G401.6 (cell line): ENCODE measurements around the gene DERL3.

Experiments used
- FAIRE-seq: peaks from 2 replicates; lab custom pipeline; 2012; peaks lifted over from hg19 to GRCh38; lab: Jason Lieb, UNC

DERL3 gene

DNA sequence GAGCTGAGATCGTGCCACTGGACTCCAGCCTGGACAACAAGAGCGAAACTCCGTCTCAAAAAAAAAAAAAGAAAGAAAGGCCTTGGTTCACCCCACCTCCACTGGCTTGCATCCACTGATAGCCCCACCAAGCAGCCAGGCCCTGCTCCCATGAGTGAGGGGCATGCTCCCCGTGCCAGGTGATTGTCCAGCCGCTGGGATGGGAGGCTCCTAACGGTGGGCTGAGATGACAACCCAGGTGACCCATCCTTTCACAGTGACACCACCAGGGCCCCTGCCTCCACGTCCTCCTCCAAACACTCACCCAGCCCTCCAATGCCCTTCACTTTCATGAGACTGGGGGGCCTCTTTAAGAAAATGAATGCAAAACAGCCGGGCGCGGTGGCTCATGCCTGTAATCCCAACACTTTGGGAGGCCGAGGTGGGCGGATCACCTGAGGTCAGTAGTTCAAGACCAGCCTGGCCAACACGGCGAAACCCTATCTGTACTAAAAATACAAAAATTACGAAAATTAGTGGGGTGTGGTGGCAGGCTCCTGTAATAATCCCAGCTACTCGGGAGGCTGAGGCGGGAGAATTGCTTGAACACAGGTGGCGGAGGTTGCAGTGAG, 8.6 kb upstream of the DERL3 start:
- FAIRE-seq = no peak

DNA sequence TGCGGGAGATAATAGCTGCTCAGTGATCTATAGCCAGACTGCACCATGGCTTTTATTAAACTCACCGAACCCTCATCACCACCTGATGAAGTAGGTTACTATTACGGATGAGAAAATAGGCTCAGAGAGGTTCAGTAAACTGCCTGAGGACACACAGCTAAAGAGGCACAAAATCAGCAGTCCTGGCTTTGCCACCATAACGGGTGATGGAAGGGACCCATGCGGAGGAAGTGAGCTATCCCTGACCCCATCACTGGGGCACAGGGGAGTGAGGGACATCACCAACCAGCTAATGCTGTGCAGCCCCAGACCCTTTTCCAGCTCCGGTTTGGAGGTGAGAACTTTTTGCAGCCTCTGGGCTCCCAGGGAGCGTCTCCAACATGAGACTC, 7.3 kb upstream of the DERL3 start:
- no peak for FAIRE-seq

DNA sequence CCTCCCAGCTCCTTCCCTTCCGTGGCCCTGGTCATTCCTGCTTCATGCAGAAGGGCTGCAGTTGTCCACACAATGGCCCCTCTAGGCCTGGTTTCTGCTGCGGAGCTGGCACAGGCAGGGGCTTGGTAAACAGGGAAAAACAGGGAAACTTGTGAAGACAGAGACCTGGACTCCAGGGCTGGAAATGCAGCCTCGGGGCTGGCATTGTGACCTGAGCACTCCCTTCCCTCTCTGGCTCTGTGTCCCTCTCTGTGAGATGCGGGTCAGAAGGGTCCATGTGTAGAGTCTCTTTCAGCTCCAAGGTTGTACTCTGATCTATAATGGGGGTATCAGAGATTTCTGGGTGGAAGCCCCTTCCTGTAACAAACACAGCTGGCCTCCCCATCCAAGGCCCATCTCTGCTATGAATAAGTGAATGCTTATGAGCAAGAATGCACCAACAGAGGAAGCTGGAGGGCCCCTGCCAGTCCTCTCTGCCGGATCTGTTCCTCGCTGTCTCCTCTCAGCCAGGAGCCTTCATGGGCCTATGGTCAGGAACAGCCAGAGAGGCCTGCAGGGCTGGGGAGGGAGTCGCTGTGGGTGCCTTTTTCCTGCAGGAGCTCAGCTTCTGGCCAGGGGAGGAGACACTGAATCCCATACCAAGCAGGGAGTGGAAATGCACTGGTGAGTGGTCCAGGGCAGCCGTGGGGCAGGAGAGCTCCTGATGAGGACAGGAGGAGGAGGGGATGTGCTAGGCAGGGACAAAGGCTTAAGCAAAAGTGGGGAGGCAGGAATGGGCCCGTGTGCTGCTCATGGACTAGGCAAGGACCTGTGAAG, 6.7 kb upstream of the DERL3 start:
- no peak for FAIRE-seq

DNA sequence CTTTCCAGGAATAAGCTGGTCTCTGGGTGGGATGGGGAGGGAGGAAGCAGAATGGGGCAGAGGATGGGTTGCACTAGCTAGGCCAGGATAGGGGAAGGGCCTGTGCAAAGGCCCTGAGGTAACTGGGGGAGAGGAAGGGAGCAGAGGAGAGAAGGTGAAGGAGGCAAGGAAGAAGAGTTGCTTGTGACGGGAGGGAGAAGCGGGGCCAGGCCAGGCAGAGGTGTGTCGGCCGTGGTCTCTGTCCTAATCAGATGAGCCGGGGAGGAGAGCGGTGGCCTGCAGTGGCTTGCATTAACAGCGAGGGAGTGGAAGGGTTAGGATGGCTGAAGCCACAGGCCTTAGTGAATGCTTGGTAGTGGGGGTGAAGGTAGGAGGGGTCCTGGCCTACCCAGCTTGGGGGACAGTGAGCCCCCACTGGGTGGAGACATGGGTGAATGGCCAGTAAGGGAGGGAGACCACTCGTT, 6.0 kb upstream of the DERL3 start:
- FAIRE-seq = no peak

DNA sequence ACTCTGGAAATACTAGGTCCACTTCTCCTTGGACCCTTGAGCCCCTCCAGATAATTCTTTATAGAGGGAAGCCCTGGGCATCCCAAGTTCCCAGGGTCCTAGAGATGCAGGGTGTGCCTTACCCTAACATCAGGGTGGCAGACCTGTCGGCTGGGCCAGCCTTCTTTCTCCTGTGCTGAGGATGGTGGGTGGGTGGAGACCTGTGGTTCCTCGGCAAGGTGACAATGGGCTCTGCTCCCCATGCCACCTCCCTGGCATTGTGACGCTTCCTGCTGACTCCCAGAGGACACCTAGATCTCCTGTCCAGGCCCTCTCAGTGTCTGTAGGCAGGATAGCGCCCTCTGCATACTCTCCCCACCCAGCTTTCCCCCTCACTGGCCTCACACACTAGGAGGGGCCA, 3.8 kb upstream of the DERL3 start:
- no peak for FAIRE-seq

DNA sequence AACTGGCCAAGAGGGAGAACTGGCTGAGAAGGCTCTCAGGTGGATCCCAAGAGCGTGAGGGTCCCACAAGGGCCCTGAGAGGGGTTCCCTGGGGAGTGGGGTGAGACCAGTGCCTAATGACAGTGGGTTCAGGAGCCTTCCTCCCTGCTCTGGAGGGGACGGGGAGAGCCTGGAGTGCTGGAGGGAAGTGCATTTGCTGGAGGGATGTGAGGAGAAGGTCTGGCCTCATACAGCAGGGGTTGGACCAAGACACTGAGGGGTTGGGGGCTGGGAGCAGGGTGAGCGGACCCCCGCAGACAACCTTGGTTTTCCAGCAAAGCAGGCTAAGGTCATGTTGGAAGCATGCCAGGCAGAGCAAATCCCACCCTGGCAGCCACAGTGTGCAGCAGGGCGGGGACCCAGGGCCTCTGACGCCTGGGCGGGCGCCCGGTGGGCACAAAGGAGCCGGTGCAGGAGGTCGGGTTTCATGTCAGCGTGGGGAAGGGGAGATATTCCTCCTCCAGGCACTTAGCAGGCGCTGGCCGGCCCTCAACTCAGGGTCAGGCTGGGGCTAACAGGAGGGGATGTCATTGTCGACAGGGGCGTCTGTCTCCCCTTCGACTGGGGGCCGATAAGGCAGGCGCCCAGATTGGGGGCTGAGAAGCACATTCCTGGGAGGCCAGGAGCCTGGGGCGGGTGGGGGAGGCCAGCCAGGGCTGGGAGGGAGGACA, 3.1 kb upstream of the DERL3 start:
- no peak for FAIRE-seq

DNA sequence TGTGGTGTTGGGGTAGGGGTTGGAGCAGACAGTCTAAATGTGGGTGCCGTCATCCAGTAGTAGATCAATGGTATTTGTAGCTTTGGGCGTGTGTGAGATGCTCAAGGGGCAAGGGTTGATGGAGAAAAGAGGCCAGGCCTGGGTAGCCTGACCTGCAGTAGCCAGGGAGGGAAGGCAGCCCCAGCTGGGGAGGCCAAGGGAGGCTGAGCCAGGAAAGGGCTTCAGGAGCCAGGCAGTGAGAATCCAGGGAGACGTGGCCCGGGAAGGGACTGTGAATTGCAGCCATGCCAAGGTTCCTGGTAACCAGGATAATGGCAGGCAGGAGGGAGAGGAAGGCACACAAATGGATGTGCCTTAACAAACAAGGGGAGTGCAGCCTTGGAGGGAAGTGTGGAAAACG, 2.5 kb upstream of the DERL3 start:
- no peak for FAIRE-seq

DNA sequence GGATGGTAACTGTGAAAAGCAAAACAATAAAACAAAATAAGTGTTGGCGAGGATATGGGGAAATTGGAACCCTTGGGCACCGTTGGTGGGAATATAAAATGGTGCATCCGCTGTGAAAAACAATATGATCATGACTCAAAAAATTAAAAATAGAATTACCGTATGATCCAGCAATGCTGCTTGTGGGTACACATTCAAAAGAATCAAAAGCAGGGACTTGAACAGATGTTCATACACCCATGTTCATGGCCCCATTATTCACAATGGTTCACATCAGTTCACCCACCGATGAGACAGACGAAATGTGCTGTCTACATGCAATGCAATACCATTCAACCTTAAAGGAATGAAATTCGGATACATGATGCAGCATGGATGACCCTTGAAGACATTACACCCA, 1.2 kb upstream of the DERL3 start:
- FAIRE-seq = no peak

DNA sequence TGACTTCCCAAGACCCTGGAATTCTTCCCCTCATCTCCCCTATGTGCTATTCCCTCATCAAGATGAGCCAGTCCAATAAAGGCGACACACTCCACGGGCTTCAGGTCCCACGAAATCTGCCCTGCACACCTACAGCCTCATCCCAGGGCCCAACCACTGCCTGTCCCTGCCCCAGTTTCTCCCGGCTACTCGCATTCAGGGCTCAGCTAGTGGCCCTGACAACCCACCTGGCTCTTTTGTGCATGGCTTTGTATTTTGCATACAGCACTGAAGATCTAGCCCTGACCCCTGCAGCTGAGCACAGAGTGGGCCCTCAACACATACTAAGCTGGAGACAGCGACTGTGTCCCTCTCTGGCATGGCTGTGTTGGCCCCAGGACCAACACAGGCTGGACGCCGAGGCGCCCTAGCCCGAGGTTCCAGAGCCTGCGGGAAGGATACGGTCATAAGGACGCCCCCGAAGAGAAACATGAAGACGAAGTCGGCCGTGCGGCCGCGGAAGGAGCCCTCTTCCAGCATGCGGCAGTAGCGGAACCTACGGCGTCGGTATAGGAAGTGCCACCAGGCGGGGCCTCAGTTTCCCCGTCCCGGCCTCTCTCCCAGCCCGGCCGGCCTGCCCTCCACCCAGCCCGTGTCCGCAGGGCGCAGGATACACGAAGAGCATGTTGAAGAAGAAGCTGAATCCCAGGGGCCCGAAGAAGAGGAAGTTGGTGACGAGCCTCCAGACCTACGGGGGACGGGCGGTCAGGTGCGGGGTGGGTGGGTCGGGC, 710 bp downstream of the DERL3 start:
- FAIRE-seq = no peak

DNA sequence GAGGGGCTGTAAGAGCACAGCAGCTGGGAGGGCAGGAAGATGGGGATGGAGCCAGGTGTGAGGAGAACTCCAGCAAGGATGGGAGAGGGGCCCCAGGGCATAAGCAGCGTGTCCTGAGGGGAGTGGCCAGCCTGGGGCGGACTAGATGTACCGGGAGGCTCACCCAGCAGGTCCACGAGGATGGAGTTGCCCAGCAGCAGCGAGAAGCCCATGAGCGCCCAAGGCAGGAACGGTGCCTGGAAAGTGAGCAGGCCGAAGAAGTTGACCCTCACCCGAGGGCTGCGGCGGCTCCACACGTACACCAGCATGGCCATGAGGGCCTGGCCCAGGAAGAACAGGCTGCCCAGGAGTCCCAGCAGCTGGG, 1.3 kb downstream of the DERL3 start:
- no peak for FAIRE-seq

DNA sequence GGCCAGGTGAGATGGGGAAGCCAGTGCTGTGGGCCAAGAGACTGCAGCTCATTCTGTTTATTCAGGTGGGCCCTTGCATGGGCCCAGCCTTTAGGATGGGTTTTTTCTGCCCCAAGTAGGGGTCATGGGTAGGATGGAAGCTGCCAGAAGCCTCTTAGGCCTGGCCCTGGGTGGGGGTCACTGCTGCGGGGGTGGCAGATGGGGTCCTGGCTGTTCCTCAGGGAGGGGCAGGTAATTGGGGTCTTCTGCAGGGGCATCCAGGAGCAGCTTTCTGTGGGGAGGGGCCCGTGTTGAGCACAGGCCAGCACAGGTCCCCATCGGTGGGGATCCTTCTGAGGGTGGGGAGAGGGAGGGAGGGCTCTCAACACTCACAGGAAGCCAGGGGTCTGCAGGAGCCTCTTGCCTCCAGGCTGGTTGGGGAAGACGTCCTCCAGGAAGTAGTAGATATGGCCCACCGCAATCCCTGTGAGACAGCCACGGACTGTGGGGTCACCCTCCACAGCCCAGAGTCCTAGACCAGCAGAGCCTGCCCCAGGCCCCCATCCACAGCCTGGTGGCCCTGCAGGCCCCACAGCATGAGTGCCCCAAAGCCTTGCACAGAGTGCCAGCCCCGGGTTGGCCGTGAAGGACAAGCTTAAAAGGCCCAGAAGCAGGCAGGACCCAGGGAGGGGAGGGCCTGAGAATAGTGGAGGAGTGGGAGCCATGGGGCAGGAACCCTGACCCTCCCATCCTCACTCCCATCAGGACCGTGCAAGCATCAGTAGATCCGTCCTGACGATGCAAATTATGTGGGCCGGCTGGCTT, 1.9 kb downstream of the DERL3 start:
- FAIRE-seq = no peak

DNA sequence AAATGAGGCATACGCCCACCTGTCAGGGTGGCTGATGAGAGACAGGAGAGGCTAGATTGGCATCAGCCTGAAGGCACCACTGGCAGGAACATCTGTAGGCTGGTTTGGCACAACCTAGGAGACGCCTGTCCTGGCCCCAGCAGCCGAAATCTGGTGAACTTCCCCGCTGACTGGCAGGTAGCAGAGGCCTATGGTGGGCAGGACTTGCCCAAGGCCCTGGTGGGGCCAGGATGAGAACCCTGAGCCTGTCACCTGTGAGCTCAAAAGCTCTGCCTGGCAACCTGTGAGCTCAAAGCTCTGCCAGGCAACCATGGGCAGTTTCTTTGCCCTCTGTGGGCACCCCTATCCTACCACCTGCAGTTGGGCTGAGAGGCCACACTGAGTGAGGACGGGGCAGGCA, 2.5 kb downstream of the DERL3 start:
- FAIRE-seq = no peak

DNA sequence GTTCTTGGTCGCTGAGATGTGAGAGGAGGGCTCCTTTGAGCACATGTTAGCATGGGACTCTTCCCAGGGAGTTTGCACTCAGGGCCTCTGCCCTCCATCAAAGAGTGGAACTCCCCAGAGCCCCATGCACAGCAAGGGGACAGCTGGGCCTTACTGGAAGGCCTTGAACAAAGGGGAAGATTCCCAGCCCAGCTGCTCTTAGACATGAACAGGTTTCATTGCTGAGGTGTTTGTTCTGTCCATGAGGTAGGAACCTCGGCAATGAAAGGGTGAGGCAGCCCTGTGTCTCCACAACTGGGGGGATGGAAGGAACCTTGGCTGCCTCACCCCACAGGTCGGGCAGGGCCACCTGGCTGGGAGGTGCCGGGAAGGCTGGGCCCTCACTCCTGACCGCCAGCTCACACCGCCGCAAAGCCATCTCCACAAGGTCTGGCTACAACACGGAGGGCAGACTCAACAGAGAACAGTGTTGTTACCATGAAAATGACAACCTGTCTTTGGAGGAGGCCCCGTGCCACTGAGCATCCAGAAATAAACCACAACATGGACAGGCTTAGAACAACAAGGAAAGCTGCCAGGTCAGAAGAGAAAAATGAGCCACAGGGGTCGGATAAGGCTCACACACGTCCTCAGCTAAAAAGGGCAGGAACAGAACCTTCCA, 3.2 kb downstream of the DERL3 start:
- FAIRE-seq = no peak

DNA sequence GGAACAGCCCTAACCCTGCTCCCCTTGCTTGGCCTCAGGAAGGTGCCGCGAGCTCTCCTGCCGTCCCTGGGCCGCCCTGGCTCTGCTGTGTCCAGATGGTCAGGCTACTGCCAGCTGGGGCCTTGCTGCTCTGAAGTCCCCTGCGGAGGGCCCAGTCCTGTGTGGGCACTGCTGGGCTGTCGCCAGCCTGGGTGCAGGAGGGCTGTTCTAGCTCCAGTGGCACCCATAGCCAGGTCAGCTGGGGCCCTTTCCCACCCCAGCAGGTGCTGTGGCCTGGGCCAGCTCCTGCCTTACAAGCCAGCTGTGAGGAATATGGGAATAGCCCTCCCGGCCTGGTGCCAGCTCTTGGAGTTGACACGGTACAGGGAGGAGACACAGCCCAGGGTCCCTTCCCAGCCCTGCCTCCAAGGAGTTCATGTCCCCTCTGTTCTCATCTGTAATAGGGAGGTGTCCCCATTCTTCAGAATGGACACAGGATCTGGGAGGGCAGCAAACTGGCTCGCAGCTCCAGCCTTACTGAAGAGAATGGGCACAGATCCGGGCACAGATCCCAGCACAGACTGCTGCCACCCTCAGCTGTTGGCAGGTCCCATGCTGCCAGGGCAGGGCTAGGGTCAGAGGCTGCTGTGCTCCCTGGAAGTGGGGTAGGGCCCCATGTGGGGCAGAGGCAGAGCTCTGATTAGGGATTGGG, 3.9 kb downstream of the DERL3 start:
- FAIRE-seq = no peak

DNA sequence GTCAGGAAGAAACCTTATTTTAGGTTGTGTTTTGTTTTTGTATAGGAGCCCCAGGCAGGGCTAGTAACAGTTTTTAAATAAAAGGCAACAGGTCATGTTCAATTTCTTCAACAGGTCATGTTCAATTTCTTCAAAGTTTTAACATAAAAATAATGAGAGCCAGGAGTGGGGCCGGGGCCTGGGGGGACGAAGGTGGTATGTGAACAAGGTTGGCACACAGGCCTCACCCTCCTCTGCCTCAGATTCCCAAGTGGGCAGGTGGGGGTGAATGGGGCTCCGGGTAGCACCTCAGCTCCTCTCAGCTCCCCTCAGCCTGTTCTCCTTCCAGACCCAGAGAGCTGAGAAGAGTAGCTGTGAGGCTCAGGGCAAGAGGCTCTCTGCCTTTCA, 4.4 kb downstream of the DERL3 start:
- FAIRE-seq = no peak

DNA sequence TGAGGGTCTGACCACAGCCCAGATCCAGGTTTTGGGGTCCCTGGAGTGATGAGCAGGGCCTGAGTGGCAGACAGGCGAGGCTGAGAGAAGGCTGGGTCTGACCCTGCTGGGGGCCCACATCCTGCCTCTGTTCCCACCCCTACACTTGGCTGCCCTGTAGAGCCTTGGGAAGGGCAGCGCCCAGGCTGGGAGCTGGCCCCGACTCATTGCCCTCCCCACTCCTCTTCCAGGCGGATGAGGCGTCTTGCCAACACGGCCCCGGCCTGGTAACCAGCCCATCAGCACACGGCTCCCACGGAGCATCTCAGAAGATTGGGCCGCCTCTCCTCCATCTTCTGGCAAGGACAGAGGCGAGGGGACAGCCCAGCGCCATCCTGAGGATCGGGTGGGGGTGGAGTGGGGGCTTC, 4.9 kb downstream of the DERL3 start:
- no peak for FAIRE-seq

DNA sequence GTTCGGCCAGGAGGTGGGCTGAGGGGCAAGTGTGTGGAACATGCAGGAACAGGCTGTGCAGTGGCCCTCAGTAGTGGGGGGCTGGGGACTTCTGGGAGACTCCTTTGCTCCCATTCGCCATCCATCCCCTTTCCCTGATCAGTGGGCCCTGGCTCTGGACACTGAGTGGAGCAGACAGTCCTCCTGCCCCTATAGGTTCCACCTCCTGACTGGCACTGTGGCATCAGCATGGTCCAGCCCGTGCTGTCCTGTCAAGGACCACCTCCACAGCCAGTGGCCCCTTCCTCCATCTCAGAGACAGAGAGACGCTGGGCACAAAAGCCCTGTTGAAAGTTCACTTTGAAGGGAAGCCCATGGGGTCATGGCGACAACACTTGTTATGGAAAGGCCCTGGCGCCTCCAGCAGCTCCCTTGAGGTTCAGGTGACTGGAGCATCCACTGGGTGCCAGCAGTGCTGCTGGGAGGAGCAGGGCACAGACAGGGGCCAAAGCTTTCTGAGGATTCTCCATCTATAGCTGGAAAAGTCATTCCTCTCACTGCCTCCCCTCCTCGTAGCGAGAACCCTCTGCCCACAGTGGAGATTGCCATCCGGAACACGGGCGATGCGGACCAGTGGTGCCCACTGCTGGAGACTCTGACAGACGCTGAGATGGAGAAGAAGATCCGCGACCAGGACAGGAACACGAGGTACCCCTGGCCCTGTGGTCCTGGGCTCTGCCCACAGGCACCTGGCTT, 5.6 kb downstream of the DERL3 start:
- FAIRE-seq = no peak

DNA sequence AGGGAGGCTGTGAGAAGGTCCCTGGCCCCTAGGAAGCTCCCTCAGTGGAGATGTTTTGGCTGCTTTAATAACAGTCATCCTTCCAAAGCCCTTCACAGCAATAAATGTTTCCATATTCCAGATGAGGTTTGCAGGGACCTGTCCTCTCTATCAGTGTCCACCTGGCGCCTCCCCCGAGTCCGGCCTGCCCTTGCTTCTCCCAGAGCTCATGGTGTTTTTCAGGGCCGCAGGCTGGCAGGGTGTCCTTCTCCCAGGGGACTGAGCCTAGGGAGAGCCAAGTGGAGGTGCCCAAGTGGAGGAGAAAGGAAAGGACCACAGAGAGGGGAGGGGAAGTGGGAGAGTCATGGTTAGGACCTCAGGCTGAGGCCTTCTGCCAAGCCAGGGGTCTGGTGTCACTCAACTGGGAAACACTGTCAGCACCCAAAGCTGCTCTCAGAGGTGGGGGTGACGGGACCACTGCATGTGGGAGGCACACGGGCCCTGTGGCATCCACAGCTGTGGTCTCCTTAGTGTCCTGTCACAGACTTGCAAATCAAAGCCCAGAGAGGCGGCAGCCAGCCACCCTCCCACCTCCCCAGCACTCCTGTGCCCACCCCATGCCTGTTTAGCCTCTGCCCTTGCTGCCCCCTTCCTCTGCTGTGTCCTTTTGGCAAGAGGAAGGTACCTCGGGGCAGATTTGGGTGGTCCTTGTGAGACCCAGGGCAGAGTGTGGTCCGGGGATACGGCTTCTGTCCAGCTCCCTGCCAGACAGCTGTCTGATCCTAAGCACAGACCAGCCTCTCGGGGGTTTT, 6.4 kb downstream of the DERL3 start:
- FAIRE-seq = no peak

DNA sequence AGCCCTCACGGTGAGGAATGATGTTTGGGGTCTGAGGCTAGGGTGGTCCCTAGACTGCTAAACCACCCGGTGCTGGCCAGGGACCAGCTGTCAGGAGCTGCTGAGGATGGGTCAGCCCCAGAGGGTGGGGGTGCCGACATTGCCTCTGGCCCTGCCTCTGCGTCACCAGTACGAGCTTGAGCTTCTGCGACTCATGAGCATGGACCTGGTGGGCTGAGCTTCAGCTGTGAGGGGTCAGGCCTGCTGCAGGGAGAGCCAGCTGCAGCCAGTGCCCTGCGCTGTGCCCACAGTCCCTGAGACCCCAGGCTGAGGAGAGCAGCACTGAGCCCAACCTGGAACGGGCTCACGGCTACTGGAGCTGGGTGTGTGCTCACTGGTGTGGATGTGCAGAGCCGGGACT, 7.0 kb downstream of the DERL3 start:
- FAIRE-seq = no peak
